Fibroblast of lung (primary cell): Measurements from ENCODE around the gene CCDC88C.

Source experiments
- EZH2 ChIP-seq: IDR thresholded peaks from 2 replicates; pipeline ENCODE4 v1.5.1; 2012; ENCODE audit warnings: low read length, control low read depth, mild to moderate bottlenecking; ENCODE audit errors: missing control alignments
- TF ChIP-seq, protein P1 (sequence below), 2 donors: IDR thresholded peaks in 1 of 2; conservative IDR thresholded peaks in 1 of 2; 1 replicate in 1 of 2; 2 replicates in 1 of 2; pipeline ENCODE4 v1.5.1; 2011 to 2012; ENCODE audit warnings: low read length in 2 of 2, control low read depth in 1 of 2, inconsistent platforms in 1 of 2, low read depth in 1 of 2, mild to moderate bottlenecking in 1 of 2

DNA sequence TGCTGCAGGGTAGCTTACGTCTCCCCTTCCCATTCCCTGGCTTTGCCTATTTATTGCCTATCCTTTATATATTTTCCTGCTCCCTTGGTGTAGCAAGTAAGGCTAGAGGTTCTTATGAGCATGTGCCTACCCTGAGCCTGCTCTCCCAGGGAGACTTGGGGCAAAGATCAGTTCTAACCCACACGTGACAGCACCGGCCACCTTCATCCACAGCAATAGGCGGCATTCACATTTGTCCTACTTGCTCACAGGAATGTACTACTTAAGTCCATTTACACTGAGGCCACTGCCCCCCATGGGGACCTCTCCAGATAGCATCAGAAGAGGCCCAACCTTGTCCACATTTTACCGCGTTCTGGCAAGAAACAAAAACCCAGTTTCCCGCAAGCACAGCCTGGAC, 181.8 kb downstream of the CCDC88C start:
- TF ChIP-seq, protein P1, sequence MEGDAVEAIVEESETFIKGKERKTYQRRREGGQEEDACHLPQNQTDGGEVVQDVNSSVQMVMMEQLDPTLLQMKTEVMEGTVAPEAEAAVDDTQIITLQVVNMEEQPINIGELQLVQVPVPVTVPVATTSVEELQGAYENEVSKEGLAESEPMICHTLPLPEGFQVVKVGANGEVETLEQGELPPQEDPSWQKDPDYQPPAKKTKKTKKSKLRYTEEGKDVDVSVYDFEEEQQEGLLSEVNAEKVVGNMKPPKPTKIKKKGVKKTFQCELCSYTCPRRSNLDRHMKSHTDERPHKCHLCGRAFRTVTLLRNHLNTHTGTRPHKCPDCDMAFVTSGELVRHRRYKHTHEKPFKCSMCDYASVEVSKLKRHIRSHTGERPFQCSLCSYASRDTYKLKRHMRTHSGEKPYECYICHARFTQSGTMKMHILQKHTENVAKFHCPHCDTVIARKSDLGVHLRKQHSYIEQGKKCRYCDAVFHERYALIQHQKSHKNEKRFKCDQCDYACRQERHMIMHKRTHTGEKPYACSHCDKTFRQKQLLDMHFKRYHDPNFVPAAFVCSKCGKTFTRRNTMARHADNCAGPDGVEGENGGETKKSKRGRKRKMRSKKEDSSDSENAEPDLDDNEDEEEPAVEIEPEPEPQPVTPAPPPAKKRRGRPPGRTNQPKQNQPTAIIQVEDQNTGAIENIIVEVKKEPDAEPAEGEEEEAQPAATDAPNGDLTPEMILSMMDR (conservative IDR thresholded peaks at IDR 0.05 in 1 of 2, IDR thresholded peaks at IDR 0.05 in 1 of 2; ENCODE audit: low read depth in 1 of 2, low read length in 2 of 2) = no peak
- no peak for TF ChIP-seq EZH2
